HEK293 (cell line): Measurements from ENCODE around the gene TFPI.

ENCODE experiments used
- CTCF ChIA-PET: fragments of 350-600 bp; formaldehyde crosslinking; extraction: SDS; loops from one replicate; lab custom pipeline; 2021; ENCODE audit warnings: antibody characterized with exemption; lab: Yijun Ruan, JAX
- POLR2A ChIA-PET: fragments of 300-600 bp; formaldehyde crosslinking; extraction: SDS; loops from one replicate; lab custom pipeline; 2020; ENCODE audit warnings: antibody characterized with exemption, inconsistent platforms; lab: Yijun Ruan, JAX
- H3K27ac ChIP-seq: fragments of 200-500 bp; sonication (Bioruptor generic); 2 replicates; pipeline ENCODE4 v1.5.1; 2014; ENCODE audit warnings: low read depth, low read length, control low read depth, inconsistent platforms; ENCODE audit errors: extremely low read depth
- H3K36me3 ChIP-seq, 2 experiments: fragments of 200-500 bp in 1 of 2; sonication (Bioruptor generic) in 1 of 2; 1 replicate in 1 of 2; 2 replicates in 1 of 2; pipeline ENCODE4 v1.5.1; 2014 to 2017; ENCODE audit warnings: inconsistent platforms in 2 of 2, low read length in 2 of 2; ENCODE audit not compliant: control insufficient read depth in 2 of 2, insufficient read depth in 1 of 2
- H3K4me1 ChIP-seq: fragments of 200-500 bp; sonication (Bioruptor generic); 2 replicates; pipeline ENCODE4 v1.5.1; 2014; ENCODE audit warnings: mild to moderate bottlenecking, low read length, inconsistent platforms; ENCODE audit not compliant: control insufficient read depth, insufficient read depth
- H3K4me3 ChIP-seq: 2 replicates; pipeline ENCODE4 v1.5.1; 2011; ENCODE audit warnings: low read depth, mild to moderate bottlenecking, control low read depth, low read length, moderate library complexity
- H3K9me3 ChIP-seq: fragments of 200-500 bp; sonication (Bioruptor generic); 2 replicates; pipeline ENCODE4 v1.5.1; 2014; ENCODE audit warnings: low read depth, low read length, inconsistent platforms; ENCODE audit not compliant: control insufficient read depth, insufficient read depth
- FEZF1 ChIP-seq: fragments of 450-650 bp; formaldehyde crosslinking; IDR thresholded peaks from 2 replicates; pipeline ENCODE4 v1.5.1; 2016; ENCODE audit warnings: missing biosample characterization, missing genetic modification characterization
- GFI1B ChIP-seq: fragments of 450-650 bp; formaldehyde crosslinking; IDR thresholded peaks from 2 replicates; pipeline ENCODE4 v1.5.1; 2016; ENCODE audit warnings: missing biosample characterization, missing genetic modification characterization
- IKZF3 ChIP-seq: fragments of 450-650 bp; IDR thresholded peaks from 2 replicates; pipeline ENCODE4 v1.5.0; 2018; ENCODE audit warnings: missing biosample characterization, mild to moderate bottlenecking, missing genetic modification characterization, moderate library complexity
- PRDM1 ChIP-seq: fragments of 450-650 bp; formaldehyde crosslinking; IDR thresholded peaks from 2 replicates; pipeline ENCODE4; 2016; ENCODE audit warnings: missing biosample characterization, missing genetic modification characterization
- ZBTB21 ChIP-seq: fragments of 450-650 bp; formaldehyde crosslinking; IDR thresholded peaks from 2 replicates; pipeline ENCODE4 v1.5.1; 2017; ENCODE audit warnings: missing biosample characterization, missing genetic modification characterization
- ZFP3 ChIP-seq: fragments of 450-650 bp; formaldehyde crosslinking; IDR thresholded peaks from 2 replicates; pipeline ENCODE4 v1.5.1; 2016; ENCODE audit warnings: low read depth, missing biosample characterization, missing genetic modification characterization
- ZNF133 ChIP-seq: fragments of 450-650 bp; formaldehyde crosslinking; IDR thresholded peaks from 2 replicates; pipeline ENCODE4 v1.5.1; 2016; ENCODE audit warnings: missing biosample characterization, missing genetic modification characterization
- ZNF202 ChIP-seq: fragments of 450-650 bp; formaldehyde crosslinking; IDR thresholded peaks from 2 replicates; pipeline ENCODE4 v1.5.1; 2016; ENCODE audit warnings: missing biosample characterization, missing genetic modification characterization, borderline replicate concordance
- ZNF433 ChIP-seq: fragments of 450-650 bp; formaldehyde crosslinking; IDR thresholded peaks from 2 replicates; pipeline ENCODE4 v1.5.1; 2016; ENCODE audit warnings: missing biosample characterization, missing genetic modification characterization, low read depth
- ZNF514 ChIP-seq: fragments of 450-650 bp; formaldehyde crosslinking; IDR thresholded peaks from 2 replicates; pipeline ENCODE4 v1.5.1; 2016; ENCODE audit warnings: missing biosample characterization, missing genetic modification characterization
- ZNF701 ChIP-seq: fragments of 450-650 bp; formaldehyde crosslinking; IDR thresholded peaks from 2 replicates; pipeline ENCODE4 v1.5.1; 2016; ENCODE audit warnings: missing biosample characterization, missing genetic modification characterization
- ZNF843 ChIP-seq: fragments of 450-650 bp; formaldehyde crosslinking; IDR thresholded peaks from 2 replicates; pipeline ENCODE4 v1.5.1; 2016; ENCODE audit warnings: missing biosample characterization, missing genetic modification characterization
- TF ChIP-seq, protein P1 (sequence below): fragments of 450-650 bp; formaldehyde crosslinking; IDR thresholded peaks from 2 replicates; pipeline ENCODE4 v1.5.1; 2016; ENCODE audit warnings: missing biosample characterization, missing genetic modification characterization
- TF ChIP-seq, protein P2 (sequence below): fragments of 450-650 bp; formaldehyde crosslinking; IDR thresholded peaks from 2 replicates; pipeline ENCODE4 v1.5.1; 2017; ENCODE audit warnings: missing biosample characterization, missing genetic modification characterization
- TF ChIP-seq, protein P3 (sequence below): fragments of 450-650 bp; formaldehyde crosslinking; IDR thresholded peaks from 2 replicates; pipeline ENCODE4 v1.5.1; 2016; ENCODE audit warnings: missing biosample characterization, missing genetic modification characterization, borderline replicate concordance
- TF ChIP-seq, protein P4 (sequence below): fragments of 450-650 bp; formaldehyde crosslinking; IDR thresholded peaks from 2 replicates; pipeline ENCODE4 v1.5.1; 2016; ENCODE audit warnings: missing biosample characterization, missing genetic modification characterization

Gene TFPI

DNA sequence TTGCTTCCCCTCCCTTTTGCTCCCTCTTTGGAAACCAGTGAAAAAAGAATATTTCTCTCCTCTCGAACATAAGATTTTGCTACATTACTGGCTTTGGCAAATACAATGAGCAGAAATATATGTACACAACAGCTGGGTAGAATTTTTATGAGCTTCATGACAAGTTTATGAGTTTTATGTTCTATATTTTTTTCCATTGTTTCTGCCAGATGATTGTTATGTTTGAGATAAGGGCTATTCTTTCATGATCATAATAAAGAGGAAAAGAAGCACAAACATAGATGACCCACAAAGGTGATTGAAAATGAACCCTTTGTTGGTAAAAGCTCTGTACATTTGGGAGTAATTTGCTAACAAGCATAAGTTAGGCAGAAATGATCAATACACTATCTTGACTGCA lies 14.8 kb upstream of the TFPI start:
- ChIA-PET CTCF (interaction anchor here (0.7 to 2.4 kb wide), 3 partner anchors 15 to 70 kb away, joined by 3 to 14 read pairs (median 4); no protein-coding TSS in a partner anchor), POLR2A (no interaction called here)
- Histone ChIP-seq H3K4me3 (no peak overlapping the region), H3K4me1 (peaks cover 8% of the 10 kb centered on the region; the same call in 1 of the 2 replicates), H3K9me3 (no peaks in the 10 kb centered on the region), H3K36me3 (no peaks in the 10 kb centered on the region), H3K27ac (no peak overlapping the region)
- no peak for TF ChIP-seq ZNF202 (tag by site-specific recombination)
- peak; percentile 49; the same call in 1 of the 2 replicates for TF ChIP-seq FEZF1 (tag by site-specific recombination)
- TF ChIP-seq, protein P1, sequence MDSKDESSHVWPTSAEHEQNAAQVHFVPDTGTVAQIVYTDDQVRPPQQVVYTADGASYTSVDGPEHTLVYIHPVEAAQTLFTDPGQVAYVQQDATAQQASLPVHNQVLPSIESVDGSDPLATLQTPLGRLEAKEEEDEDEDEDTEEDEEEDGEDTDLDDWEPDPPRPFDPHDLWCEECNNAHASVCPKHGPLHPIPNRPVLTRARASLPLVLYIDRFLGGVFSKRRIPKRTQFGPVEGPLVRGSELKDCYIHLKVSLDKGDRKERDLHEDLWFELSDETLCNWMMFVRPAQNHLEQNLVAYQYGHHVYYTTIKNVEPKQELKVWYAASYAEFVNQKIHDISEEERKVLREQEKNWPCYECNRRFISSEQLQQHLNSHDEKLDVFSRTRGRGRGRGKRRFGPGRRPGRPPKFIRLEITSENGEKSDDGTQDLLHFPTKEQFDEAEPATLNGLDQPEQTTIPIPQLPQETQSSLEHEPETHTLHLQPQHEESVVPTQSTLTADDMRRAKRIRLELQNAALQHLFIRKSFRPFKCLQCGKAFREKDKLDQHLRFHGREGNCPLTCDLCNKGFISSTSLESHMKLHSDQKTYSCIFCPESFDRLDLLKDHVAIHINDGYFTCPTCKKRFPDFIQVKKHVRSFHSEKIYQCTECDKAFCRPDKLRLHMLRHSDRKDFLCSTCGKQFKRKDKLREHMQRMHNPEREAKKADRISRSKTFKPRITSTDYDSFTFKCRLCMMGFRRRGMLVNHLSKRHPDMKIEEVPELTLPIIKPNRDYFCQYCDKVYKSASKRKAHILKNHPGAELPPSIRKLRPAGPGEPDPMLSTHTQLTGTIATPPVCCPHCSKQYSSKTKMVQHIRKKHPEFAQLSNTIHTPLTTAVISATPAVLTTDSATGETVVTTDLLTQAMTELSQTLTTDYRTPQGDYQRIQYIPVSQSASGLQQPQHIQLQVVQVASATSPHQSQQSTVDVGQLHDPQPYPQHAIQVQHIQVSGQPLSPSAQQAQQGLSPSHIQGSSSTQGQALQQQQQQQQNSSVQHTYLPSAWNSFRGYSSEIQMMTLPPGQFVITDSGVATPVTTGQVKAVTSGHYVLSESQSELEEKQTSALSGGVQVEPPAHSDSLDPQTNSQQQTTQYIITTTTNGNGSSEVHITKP (tag by site-specific recombination) = no peak
- TF ChIP-seq ZNF843 (tag by site-specific recombination) = 0 out of 2 replicates have a peak, but pooled peaks have one; percentile 35
- TF ChIP-seq, protein P2, sequence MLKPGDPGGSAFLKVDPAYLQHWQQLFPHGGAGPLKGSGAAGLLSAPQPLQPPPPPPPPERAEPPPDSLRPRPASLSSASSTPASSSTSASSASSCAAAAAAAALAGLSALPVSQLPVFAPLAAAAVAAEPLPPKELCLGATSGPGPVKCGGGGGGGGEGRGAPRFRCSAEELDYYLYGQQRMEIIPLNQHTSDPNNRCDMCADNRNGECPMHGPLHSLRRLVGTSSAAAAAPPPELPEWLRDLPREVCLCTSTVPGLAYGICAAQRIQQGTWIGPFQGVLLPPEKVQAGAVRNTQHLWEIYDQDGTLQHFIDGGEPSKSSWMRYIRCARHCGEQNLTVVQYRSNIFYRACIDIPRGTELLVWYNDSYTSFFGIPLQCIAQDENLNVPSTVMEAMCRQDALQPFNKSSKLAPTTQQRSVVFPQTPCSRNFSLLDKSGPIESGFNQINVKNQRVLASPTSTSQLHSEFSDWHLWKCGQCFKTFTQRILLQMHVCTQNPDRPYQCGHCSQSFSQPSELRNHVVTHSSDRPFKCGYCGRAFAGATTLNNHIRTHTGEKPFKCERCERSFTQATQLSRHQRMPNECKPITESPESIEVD (tag by site-specific recombination) = peak; percentile 80
- TF ChIP-seq ZFP3 = no peak
- TF ChIP-seq, protein P3, sequence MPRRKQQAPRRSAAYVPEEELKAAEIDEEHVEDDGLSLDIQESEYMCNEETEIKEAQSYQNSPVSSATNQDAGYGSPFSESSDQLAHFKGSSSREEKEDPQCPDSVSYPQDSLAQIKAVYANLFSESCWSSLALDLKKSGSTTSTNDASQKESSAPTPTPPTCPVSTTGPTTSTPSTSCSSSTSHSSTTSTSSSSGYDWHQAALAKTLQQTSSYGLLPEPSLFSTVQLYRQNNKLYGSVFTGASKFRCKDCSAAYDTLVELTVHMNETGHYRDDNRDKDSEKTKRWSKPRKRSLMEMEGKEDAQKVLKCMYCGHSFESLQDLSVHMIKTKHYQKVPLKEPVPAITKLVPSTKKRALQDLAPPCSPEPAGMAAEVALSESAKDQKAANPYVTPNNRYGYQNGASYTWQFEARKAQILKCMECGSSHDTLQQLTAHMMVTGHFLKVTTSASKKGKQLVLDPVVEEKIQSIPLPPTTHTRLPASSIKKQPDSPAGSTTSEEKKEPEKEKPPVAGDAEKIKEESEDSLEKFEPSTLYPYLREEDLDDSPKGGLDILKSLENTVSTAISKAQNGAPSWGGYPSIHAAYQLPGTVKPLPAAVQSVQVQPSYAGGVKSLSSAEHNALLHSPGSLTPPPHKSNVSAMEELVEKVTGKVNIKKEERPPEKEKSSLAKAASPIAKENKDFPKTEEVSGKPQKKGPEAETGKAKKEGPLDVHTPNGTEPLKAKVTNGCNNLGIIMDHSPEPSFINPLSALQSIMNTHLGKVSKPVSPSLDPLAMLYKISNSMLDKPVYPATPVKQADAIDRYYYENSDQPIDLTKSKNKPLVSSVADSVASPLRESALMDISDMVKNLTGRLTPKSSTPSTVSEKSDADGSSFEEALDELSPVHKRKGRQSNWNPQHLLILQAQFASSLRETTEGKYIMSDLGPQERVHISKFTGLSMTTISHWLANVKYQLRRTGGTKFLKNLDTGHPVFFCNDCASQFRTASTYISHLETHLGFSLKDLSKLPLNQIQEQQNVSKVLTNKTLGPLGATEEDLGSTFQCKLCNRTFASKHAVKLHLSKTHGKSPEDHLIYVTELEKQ (tag by site-specific recombination) = no peak

DNA sequence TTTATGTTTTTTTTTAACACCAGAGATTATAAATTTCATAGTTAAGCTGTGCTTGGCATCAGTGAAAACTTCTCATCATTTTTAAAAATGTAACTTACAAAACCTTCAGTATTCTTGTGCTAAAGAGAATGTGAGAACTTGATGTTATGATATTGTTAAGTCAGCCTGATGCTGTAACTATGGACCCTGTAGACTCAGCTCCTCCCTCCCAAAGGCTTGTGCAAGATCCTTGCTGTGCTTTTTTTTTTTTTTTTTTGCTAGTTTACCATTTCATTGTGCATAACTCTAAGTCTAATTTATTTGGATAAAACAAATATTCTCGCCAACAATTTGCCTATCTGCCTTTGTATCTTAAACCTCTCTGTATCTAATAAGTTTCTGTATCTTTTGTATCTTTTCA lies 12.9 kb upstream of the TFPI start:
- POLR2A ChIA-PET = interaction anchor here (0.6 kb wide), 1 partner anchor 16 kb away, joined by 3 read pairs; no protein-coding TSS in a partner anchor
- H3K4me3 ChIP-seq = no peak overlapping the region
- TF ChIP-seq, protein P4, sequence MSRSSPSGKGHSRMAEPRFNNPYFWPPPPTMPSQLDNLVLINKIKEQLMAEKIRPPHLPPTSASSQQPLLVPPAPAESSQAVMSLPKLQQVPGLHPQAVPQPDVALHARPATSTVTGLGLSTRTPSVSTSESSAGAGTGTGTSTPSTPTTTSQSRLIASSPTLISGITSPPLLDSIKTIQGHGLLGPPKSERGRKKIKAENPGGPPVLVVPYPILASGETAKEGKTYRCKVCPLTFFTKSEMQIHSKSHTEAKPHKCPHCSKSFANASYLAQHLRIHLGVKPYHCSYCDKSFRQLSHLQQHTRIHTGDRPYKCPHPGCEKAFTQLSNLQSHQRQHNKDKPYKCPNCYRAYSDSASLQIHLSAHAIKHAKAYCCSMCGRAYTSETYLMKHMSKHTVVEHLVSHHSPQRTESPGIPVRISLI (tag by site-specific recombination) = 0 out of 2 replicates have a peak, but pooled peaks have one; percentile 15
- TF ChIP-seq ZNF514 = no peak
- TF ChIP-seq, all 188 proteins: peak for 1
- Histone ChIP-seq H3K27ac (no peak overlapping the region), H3K36me3 (no peaks in the 10 kb centered on the region), H3K9me3 (no peaks in the 10 kb centered on the region), H3K4me1 (peaks cover 8% of the 10 kb centered on the region; the same call in 1 of the 2 replicates)
- CTCF ChIA-PET = interaction anchor here (0.6 to 2.4 kb wide), 4 partner anchors 13 to 1031 kb away, joined by 3 to 14 read pairs (median 6); no protein-coding TSS in a partner anchor

DNA sequence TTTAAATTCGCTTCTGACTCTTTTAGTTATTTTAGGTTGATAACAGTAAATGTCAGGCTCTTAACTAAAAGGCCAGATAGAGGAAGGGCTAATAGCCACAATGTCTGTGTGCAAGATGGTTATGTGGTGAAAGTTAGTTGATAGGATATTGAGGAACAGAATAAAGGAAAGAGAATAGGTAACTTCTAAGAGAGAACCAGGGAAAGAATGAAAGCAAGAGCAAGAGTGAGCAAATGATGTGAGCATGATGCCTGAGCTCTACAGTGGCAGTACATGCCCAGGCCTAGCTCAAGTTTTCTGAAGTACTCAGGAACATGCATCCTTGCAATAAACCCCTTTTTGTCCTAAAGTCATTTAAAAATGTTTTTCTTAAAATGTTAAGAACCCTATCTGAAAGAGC lies 12.5 kb upstream of the TFPI start:
- ChIA-PET POLR2A (interaction anchor here (0.6 kb wide), 1 partner anchor 16 kb away, joined by 3 read pairs; no protein-coding TSS in a partner anchor), CTCF (interaction anchor here (0.6 to 2.4 kb wide), 5 partner anchors 13 to 1032 kb away, joined by 3 to 14 read pairs (median 4); no protein-coding TSS in a partner anchor)

More for the DNA sequence above, 12.5 kb upstream of the TFPI start:
- Histone ChIP-seq H3K4me3 (no peak overlapping the region), H3K36me3 (no peaks in the 10 kb centered on the region), H3K4me1 (peaks cover 8% of the 10 kb centered on the region; the same call in 1 of the 2 replicates), H3K9me3 (no peaks in the 10 kb centered on the region), H3K27ac (no peak overlapping the region)
- TF ChIP-seq GFI1B (tag by site-specific recombination) (no peak), ZNF701 (tag by site-specific recombination) (no peak), PRDM1 (tag by site-specific recombination) (peak; percentile 51; the same call in 1 of the 2 replicates), ZNF133 (tag by site-specific recombination) (no peak), ZBTB21 (tag by site-specific recombination) (no peak), IKZF3 (tag by site-specific recombination) (no peak), ZNF433 (tag by site-specific recombination) (no peak)
